NOMO-1 (cell line): ENCODE data around the gene SKI.

Experiments
- DNase-seq, 2 experiments: peaks; one replicate each; lab custom pipeline; 2025; ENCODE audit not compliant: unreplicated experiment in 2 of 2; lab: John Stamatoyannopoulos, UW

Gene SKI

GRCh38 chr1:2348346-2349325 lies 120.5 kb downstream of the SKI start:
- no peak for DNase-seq

GRCh38 chr1:2349806-2350205 lies 121.7 kb downstream of the SKI start:
- DNase-seq = no peak

- DNase-seq = no peak
Measured at GRCh38 chr1:2350501-2350900, 122.4 kb downstream of the SKI start.

- no peak for DNase-seq
Measured at GRCh38 chr1:2350911-2351655, 123.0 kb downstream of the SKI start.

GRCh38 chr1:2351723-2352122 lies 123.6 kb downstream of the SKI start:
- no peak for DNase-seq

GRCh38 chr1:2352341-2352896 lies 124.3 kb downstream of the SKI start:
- DNase-seq = no peak

GRCh38 chr1:2352897-2353550 lies 124.9 kb downstream of the SKI start:
- no peak for DNase-seq

GRCh38 chr1:2353551-2354438 lies 125.7 kb downstream of the SKI start:
- DNase-seq = no peak

- DNase-seq = no peak
Measured at GRCh38 chr1:2354511-2355372, 126.6 kb downstream of the SKI start.

- DNase-seq = no peak
Measured at GRCh38 chr1:2355373-2356261, 127.5 kb downstream of the SKI start.

GRCh38 chr1:2356401-2356800 lies 128.3 kb downstream of the SKI start:
- no peak for DNase-seq

- DNase-seq = no peak
Measured at GRCh38 chr1:2356911-2357845, 129.1 kb downstream of the SKI start.

GRCh38 chr1:2358072-2358471 lies 130.0 kb downstream of the SKI start:
- no peak for DNase-seq

- DNase-seq = no peak
Measured at GRCh38 chr1:2358651-2359640, 130.8 kb downstream of the SKI start.
